WTC11 (cell line): ENCODE measurements around the gene KIF5C. TPM values are rescaled to one million over a fixed set of nuclear protein-coding genes. Genes with fewer than 3 reads are reported as not detected.

ENCODE experiments used
- ATAC-seq: fragments of 200-7000 bp; cut with Tn5 transposase; 2 replicates; pipeline ENCODE4 v1.10.0; 2021; ENCODE audit warnings: mild to moderate bottlenecking, moderate library complexity
- CTCF ChIA-PET: fragments of 300-600 bp; sonication (Branson Sonifier 250); formaldehyde crosslinking; loops from one replicate; lab custom pipeline; 2021; ENCODE audit warnings: antibody characterized with exemption; lab: Charles Lee
- POLR2A ChIA-PET: fragments of 350-600 bp; sonication (Branson Sonifier 250); formaldehyde crosslinking; loops from one replicate; lab custom pipeline; 2021; ENCODE audit warnings: antibody characterized with exemption; lab: Charles Lee
- DNase-seq: peaks from one replicate; pipeline ENCODE4 v3.0.0; 2021; ENCODE audit warnings: low spot score
- H3K27ac Mint-ChIP-seq: 2 replicates; pipeline ENCODE4 v1.8.0; 2021; ENCODE audit warnings: mixed read lengths
- H3K27me3 Mint-ChIP-seq: 2 replicates; pipeline ENCODE4 v1.8.0; 2021; ENCODE audit warnings: low read depth, mild to moderate bottlenecking, moderate library complexity, mixed read lengths
- H3K36me3 Mint-ChIP-seq: 2 replicates; pipeline ENCODE4 v1.8.0; 2021; ENCODE audit warnings: mixed read lengths
- H3K4me1 Mint-ChIP-seq: 2 replicates; pipeline ENCODE4 v1.8.0; 2022; ENCODE audit warnings: mixed read lengths
- H3K4me3 Mint-ChIP-seq: 2 replicates; pipeline ENCODE4 v1.8.0; 2021; ENCODE audit warnings: mild to moderate bottlenecking, moderate library complexity, mixed read lengths
- H3K9me3 Mint-ChIP-seq: 2 replicates; pipeline ENCODE4 v1.8.0; 2021; ENCODE audit warnings: mixed read lengths
- ATF1 ChIP-seq: sonication (generic); formaldehyde crosslinking; IDR thresholded peaks from 2 replicates; pipeline ENCODE4 v1.8.1; 2023; ENCODE audit warnings: mild to moderate bottlenecking, moderate library complexity, missing genetic modification reagents
- ATF6 ChIP-seq: sonication (generic); formaldehyde crosslinking; IDR thresholded peaks from 2 replicates; pipeline ENCODE4 v1.8.1; 2023; ENCODE audit warnings: mild to moderate bottlenecking, missing genetic modification reagents
- CTCF ChIP-seq: fragments of 200-600 bp; IDR thresholded peaks from 2 replicates; pipeline ENCODE4 v1.8.0; 2022; ENCODE audit warnings: antibody characterized with exemption
- E2F5 ChIP-seq: sonication (generic); formaldehyde crosslinking; IDR thresholded peaks from 2 replicates; pipeline ENCODE4 v1.8.1; 2022; ENCODE audit warnings: mild to moderate bottlenecking, moderate library complexity, missing genetic modification reagents
- ELF4 ChIP-seq: sonication (generic); formaldehyde crosslinking; IDR thresholded peaks from 2 replicates; pipeline ENCODE4 v1.8.1; 2022; ENCODE audit warnings: low read depth, mild to moderate bottlenecking, moderate library complexity, missing genetic modification reagents
- ESRRA ChIP-seq: sonication (generic); formaldehyde crosslinking; IDR thresholded peaks from 2 replicates; pipeline ENCODE4 v1.8.1; 2022; ENCODE audit warnings: mild to moderate bottlenecking, missing genetic modification reagents, borderline replicate concordance
- GTF2I ChIP-seq: fragments of 250-450 bp; sonication (Bioruptor Pico); conservative IDR thresholded peaks from 2 replicates; pipeline ENCODE4 v1.4.0; 2021; ENCODE audit warnings: mild to moderate bottlenecking
- HMGA2 ChIP-seq: fragments of 250-450 bp; sonication (Bioruptor Pico); IDR thresholded peaks from 2 replicates; pipeline ENCODE4 v1.4.0; 2021; ENCODE audit warnings: mild to moderate bottlenecking, moderate library complexity
- JUN ChIP-seq: sonication (generic); formaldehyde crosslinking; IDR thresholded peaks from 2 replicates; pipeline ENCODE4 v1.8.0; 2023; ENCODE audit warnings: mild to moderate bottlenecking, missing genetic modification reagents
- MXD4 ChIP-seq: fragments of 250-450 bp; sonication (Bioruptor Pico); IDR thresholded peaks from 2 replicates; pipeline ENCODE4 v1.8.0; 2021; ENCODE audit warnings: mild to moderate bottlenecking, moderate library complexity, borderline replicate concordance
- OVOL2 ChIP-seq: fragments of 250-450 bp; sonication (Bioruptor Pico); IDR thresholded peaks from 2 replicates; pipeline ENCODE4 v1.9.0; 2021; ENCODE audit warnings: mild to moderate bottlenecking, borderline replicate concordance
- RORB ChIP-seq: fragments of 250-450 bp; sonication (Bioruptor Pico); IDR thresholded peaks from 2 replicates; pipeline ENCODE4 v1.9.0; 2021; ENCODE audit warnings: mild to moderate bottlenecking
- SMAD3 ChIP-seq: sonication (generic); formaldehyde crosslinking; IDR thresholded peaks from 2 replicates; pipeline ENCODE4 v1.8.0; 2022; ENCODE audit warnings: missing genetic modification reagents, mild to moderate bottlenecking, borderline replicate concordance
- SMAD4 ChIP-seq: sonication (generic); formaldehyde crosslinking; IDR thresholded peaks from 2 replicates; pipeline ENCODE4 v1.8.0; 2022; ENCODE audit warnings: mild to moderate bottlenecking, missing genetic modification reagents
- SOX15 ChIP-seq: fragments of 250-450 bp; sonication (Bioruptor Pico); IDR thresholded peaks from 2 replicates; pipeline ENCODE4 v1.9.0; 2021; ENCODE audit warnings: mild to moderate bottlenecking
- USF1 ChIP-seq: sonication (generic); formaldehyde crosslinking; IDR thresholded peaks from 2 replicates; pipeline ENCODE4 v1.8.0; 2022; ENCODE audit warnings: mild to moderate bottlenecking, missing genetic modification reagents
- ZNF138 ChIP-seq: sonication (generic); formaldehyde crosslinking; conservative IDR thresholded peaks from 2 replicates; pipeline ENCODE4 v1.8.1; 2022; ENCODE audit warnings: mild to moderate bottlenecking, moderate library complexity, missing genetic modification reagents
- ZNF396 ChIP-seq: fragments of 250-450 bp; sonication (Bioruptor Pico); IDR thresholded peaks from 2 replicates; pipeline ENCODE4 v1.8.0; 2021; ENCODE audit warnings: mild to moderate bottlenecking, moderate library complexity, borderline replicate concordance
- ZNF532 ChIP-seq: fragments of 250-450 bp; sonication (Bioruptor Pico); IDR thresholded peaks from 2 replicates; pipeline ENCODE4 v1.9.0; 2021; ENCODE audit warnings: mild to moderate bottlenecking, borderline replicate concordance
- ZSCAN18 ChIP-seq: fragments of 250-450 bp; sonication (Bioruptor Pico); IDR thresholded peaks from 2 replicates; pipeline ENCODE4 v2.1.2; 2022; ENCODE audit warnings: mild to moderate bottlenecking, moderate library complexity
- total RNA-seq: library from RNA; stranded (reverse); gene quantifications from 3 replicates; pipeline ENCODE4 v1.2.3, GENCODE V29; 2021

KIF5C gene
- total RNA-seq, 1 experiment from 2014 or later, result 73.5 TPM

GRCh38 chr2:149017116-149017985 lies 142.3 kb downstream of the KIF5C start:
- Mint-ChIP-seq H3K36me3 (peaks cover 30% of the 10 kb centered on the region), H3K27me3 (no peaks in the 10 kb centered on the region), H3K4me3 (no peak overlapping the region), H3K9me3 (no peaks in the 10 kb centered on the region), H3K27ac (peak overlapping the region; percentile 68; the same call in 1 of the 2 replicates), H3K4me1 (peaks cover 13% of the 10 kb centered on the region)
- DNase-seq (peak; percentile 85), ATAC-seq (peak; percentile 85)
- ChIA-PET CTCF (interaction anchor here (0.5 to 6.5 kb wide), 61 partner anchors 8 to 1072 kb away, joined by 3 to 104 read pairs (median 3); partner anchors contain the start of genes LYPD6 and LYPD6B), POLR2A (no interaction called here)
- TF ChIP-seq CTCF (peak; percentile 75), ESRRA (CRISPR knock-in tag) (no peak)

- Mint-ChIP-seq H3K4me1 (peaks cover 13% of the 10 kb centered on the region), H3K27ac (no peak overlapping the region)
- POLR2A ChIA-PET, result no interaction called here
- TF ChIP-seq HMGA2 (CRISPR knock-in tag) (no peak), JUN (CRISPR knock-in tag) (no peak), E2F5 (no peak), SMAD4 (CRISPR knock-in tag) (no peak), OVOL2 (no peak), ZNF138 (CRISPR knock-in tag) (no peak), ZNF396 (CRISPR knock-in tag) (no peak), RORB (CRISPR knock-in tag) (no peak), ELF4 (no peak), ZSCAN18 (no peak), SOX15 (no peak), ATF6 (CRISPR knock-in tag) (no peak), ZNF532 (no peak), ATF1 (CRISPR knock-in tag) (no peak), GTF2I (CRISPR knock-in tag) (no peak), SMAD3 (CRISPR knock-in tag) (no peak), MXD4 (CRISPR knock-in tag) (no peak), USF1 (CRISPR knock-in tag) (no peak)
These were observed 144.0 kb downstream of the KIF5C start for GRCh38 chr2:149018981-149019380.

More at GRCh38 chr2:149018981-149019380, 144.0 kb downstream of the KIF5C start:
- DNase-seq (no peak), ATAC-seq (no peak)
- Mint-ChIP-seq H3K27me3 (no peaks in the 10 kb centered on the region), H3K36me3 (peaks cover 30% of the 10 kb centered on the region), H3K9me3 (no peaks in the 10 kb centered on the region), H3K4me3 (no peak overlapping the region)
- CTCF ChIA-PET, result interaction anchor here (4.7 to 6.5 kb wide), 2 partner anchors 12 to 20 kb away, joined by 61 to 104 read pairs; partner anchors contain the start of gene LYPD6B
